8988T (cell line): Measurements from ENCODE around the gene THBS1.

ENCODE experiments used
- DNase-seq: peaks from one replicate; pipeline ENCODE4 v3.0.0; 2011

Gene THBS1

DNA sequence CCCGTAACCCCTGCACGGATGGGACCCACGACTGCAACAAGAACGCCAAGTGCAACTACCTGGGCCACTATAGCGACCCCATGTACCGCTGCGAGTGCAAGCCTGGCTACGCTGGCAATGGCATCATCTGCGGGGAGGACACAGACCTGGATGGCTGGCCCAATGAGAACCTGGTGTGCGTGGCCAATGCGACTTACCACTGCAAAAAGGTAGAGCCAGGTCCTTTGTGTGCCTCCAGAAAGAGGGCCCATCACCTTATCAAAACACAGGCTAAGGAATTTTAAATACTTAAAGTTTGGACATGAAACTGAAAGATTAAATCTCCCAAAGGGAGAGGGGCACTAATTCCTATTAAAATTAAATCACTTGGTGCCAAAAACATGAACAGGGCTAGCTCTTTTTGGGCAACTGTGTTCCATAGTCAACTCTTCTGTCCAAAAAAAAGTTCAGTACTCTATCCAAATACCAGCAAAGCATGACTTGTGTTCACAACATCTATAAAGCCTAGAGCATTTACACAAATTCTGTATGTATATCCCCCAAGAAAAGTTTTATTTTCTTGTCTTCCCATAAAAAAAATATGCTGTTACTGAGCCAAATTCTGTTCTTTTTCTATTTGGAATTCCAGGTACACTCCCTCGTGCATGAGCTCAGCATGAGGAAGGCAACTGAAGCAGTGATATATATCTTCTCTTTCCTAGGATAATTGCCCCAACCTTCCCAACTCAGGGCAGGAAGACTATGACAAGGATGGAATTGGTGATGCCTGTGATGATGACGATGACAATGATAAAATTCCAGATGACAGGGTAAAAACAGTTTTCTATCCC, 9.2 kb downstream of the THBS1 start:
- no peak for DNase-seq

DNA sequence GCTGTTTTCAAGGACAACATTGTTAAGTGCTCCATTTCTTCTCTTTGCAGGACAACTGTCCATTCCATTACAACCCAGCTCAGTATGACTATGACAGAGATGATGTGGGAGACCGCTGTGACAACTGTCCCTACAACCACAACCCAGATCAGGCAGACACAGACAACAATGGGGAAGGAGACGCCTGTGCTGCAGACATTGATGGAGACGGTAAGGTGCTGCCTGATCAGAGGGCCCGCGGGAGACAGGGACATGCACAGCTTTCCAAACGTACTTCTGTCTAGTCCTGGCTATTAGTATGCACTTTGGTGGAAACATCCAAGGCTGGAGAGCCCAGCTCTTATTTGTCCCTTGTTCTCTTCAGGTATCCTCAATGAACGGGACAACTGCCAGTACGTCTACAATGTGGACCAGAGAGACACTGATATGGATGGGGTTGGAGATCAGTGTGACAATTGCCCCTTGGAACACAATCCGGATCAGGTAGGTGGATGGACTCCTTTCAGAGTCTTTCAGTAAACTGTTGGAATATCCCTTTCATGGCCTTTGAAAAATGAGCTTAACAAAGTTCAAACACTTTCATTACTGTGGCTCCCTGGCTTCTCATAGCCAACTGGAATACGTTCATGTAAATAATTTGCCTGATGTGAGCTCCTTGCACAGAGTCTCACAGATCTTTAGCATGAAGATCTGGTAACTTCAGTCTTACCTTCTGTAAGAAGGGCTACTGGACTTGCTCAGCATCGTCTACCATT, 10.4 kb downstream of the THBS1 start:
- DNase-seq = no peak

DNA sequence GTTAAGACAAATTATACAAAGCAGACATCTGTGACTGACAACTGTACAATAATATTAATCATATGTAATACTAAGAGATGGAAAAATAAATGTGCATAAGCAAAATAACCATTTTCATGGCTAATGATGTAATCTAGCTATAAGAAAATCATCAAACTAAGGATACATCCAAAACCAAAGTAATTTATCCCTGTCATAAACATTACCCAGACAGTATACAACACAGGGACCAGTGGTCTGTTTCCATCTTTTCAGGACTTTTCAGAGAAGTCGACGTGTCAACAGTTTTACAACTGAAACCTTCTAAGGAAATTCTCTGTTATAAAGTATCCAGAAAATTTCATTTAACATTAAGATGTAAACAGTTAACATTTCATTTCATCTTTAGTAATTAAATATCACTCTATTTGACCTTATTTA, 11.0 kb downstream of the THBS1 start:
- DNase-seq = no peak

DNA sequence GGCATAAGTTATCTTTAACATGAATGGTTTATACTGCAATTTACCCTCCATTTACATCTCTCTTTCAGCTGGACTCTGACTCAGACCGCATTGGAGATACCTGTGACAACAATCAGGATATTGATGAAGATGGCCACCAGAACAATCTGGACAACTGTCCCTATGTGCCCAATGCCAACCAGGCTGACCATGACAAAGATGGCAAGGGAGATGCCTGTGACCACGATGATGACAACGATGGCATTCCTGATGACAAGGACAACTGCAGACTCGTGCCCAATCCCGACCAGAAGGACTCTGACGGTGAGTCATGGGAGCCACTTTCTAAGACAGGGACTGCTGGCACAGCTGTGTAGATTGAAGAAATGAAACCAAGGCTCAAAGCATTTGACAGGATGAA, 11.6 kb downstream of the THBS1 start:
- no peak for DNase-seq

DNA sequence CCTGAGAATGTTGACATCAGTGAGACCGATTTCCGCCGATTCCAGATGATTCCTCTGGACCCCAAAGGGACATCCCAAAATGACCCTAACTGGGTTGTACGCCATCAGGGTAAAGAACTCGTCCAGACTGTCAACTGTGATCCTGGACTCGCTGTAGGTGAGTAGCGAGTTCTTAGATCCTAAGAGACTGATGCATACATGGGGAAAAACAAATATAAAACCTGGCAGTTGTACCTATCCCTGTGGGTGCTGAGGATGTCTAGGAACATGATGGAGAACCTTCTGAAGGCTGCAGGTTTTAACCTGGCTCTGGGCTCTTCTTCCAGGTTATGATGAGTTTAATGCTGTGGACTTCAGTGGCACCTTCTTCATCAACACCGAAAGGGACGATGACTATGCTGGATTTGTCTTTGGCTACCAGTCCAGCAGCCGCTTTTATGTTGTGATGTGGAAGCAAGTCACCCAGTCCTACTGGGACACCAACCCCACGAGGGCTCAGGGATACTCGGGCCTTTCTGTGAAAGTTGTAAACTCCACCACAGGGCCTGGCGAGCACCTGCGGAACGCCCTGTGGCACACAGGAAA, 12.3 kb downstream of the THBS1 start:
- DNase-seq = no peak

DNA sequence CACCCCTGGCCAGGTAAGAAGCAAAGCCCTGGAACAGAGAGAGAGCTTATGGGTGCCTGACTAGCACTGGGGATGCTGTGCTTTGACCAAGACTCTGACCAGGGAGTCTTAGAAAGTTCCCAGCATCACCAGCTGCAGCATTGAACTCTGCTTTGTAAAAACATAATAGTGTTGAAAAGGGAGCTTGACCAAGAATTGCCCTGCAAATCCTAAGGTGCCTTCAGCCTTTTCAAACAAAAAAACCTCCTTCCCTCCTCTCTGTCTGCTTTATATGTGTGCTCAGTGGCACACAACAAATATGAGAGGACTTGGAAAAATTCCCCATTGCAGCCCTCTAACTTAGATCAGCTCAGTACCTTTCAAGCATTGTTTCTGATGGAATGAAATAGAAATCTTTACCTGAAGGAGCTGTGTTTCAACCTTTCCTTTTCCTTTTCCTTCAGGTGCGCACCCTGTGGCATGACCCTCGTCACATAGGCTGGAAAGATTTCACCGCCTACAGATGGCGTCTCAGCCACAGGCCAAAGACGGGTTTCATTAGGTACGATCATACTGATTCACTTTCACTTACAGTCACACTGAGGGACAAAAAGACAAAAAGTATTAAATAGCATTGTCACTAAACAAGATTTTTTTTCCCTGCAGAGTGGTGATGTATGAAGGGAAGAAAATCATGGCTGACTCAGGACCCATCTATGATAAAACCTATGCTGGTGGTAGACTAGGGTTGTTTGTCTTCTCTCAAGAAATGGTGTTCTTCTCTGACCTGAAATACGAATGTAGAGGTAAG, 13.0 kb downstream of the THBS1 start:
- DNase-seq = no peak

DNA sequence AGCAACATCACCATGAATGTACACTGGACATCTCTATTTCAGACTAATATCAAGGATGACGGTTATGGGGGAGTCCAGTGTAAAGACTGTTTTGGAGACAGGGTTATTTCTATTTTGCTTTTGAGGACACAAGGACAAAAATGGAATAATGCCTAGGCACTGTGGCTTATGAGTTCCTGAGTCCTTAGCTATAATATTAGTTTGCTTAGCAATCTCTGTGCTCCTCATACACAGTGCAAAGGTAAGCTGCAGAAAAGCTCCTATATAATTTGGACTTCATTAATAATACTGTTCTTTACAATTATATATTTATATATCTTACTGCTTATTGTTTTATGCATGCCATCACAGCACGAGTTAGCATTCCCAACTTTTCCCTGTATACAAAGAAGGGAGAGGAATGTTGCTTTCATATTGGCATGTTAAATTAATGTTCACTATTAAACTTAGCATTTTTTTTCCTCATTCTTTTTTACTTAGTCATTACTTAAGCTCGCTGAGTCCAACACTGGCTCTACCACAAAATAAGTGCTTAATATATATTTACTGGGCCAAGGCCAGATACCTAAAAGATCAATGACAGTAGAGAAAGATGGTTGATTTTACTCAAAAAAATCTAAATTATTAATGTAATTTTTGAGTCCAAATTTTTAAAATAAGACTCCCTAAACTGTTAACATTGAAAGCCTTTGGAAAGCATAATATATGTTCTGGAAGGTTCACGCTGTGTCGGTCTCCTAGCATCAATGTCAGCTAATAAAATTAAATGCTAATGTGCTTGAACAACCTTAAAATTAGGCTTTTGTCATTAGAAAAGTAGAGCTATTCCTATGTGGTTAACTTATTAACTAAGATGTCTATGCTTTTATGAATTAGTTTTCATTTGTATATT, 13.8 kb downstream of the THBS1 start:
- DNase-seq = no peak

DNA sequence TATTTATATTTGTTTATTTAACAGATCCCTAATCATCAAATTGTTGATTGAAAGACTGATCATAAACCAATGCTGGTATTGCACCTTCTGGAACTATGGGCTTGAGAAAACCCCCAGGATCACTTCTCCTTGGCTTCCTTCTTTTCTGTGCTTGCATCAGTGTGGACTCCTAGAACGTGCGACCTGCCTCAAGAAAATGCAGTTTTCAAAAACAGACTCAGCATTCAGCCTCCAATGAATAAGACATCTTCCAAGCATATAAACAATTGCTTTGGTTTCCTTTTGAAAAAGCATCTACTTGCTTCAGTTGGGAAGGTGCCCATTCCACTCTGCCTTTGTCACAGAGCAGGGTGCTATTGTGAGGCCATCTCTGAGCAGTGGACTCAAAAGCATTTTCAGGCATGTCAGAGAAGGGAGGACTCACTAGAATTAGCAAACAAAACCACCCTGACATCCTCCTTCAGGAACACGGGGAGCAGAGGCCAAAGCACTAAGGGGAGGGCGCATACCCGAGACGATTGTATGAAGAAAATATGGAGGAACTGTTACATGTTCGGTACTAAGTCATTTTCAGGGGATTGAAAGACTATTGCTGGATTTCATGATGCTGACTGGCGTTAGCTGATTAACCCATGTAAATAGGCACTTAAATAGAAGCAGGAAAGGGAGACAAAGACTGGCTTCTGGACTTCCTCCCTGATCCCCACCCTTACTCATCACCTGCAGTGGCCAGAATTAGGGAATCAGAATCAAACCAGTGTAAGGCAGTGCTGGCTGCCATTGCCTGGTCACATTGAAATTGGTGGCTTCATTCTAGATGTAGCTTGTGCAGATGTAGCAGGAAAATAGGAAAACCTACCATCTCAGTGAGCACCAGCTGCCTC, 14.7 kb downstream of the THBS1 start:
- DNase-seq = no peak

DNA sequence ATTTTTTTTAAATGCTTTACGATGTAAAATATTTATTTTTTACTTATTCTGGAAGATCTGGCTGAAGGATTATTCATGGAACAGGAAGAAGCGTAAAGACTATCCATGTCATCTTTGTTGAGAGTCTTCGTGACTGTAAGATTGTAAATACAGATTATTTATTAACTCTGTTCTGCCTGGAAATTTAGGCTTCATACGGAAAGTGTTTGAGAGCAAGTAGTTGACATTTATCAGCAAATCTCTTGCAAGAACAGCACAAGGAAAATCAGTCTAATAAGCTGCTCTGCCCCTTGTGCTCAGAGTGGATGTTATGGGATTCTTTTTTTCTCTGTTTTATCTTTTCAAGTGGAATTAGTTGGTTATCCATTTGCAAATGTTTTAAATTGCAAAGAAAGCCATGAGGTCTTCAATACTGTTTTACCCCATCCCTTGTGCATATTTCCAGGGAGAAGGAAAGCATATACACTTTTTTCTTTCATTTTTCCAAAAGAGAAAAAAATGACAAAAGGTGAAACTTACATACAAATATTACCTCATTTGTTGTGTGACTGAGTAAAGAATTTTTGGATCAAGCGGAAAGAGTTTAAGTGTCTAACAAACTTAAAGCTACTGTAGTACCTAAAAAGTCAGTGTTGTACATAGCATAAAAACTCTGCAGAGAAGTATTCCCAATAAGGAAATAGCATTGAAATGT, 15.6 kb downstream of the THBS1 start:
- no peak for DNase-seq

DNA sequence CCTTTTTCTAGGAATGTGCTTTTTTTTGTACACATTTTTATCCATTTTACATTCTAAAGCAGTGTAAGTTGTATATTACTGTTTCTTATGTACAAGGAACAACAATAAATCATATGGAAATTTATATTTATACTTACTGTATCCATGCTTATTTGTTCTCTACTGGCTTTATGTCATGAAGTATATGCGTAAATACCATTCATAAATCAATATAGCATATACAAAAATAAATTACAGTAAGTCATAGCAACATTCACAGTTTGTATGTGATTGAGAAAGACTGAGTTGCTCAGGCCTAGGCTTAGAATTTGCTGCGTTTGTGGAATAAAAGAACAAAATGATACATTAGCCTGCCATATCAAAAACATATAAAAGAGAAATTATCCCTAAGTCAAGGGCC, 16.5 kb downstream of the THBS1 start:
- no peak for DNase-seq

DNA sequence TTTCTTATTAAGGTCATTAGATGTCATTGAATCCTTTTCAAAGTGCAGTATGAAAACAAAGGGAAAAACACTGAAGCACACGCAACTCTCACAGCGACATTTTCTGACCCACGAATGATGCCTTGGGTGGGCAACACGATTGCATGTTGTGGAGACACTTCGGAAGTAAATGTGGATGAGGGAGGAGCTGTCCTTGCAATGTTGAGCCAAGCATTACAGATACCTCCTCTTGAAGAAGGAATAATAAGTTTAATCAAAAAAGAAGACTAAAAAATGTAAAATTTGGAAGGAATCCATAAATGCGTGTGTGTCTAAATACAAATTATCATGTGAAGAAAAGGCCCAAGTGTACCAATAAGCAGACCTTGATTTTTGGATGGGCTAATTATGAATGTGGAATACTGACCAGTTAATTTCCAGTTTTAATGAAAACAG, 16.9 kb downstream of the THBS1 start:
- no peak for DNase-seq

DNA sequence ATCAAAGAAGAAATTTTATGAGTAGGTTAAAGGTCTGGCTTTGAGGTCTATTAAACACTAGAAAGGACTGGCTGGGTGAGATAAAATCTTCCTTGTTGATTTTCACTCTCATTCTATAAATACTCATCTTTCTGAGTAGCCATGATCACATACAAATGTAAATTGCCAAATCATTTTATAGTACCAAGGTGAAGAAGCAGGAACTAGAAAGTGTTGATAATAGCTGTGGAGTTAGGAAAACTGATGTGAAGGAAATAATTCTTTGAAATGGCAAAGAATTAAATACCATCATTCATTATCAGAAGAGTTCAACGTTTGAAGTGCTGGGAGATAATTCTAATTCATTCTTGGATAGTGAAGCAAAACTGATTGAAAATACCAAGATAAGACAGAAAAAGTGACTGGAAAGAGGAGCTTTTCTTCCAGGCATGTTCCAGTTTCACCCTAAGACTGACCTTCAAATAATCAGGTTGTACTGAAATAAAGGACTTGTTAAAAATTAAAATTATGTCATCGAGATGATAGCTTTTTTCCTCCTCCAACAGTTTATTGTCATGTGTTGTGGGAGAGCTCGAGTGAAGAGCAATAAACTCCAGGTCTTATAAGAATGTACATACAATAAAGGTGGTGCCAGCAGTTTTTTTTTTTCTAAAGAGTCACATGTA, 17.4 kb downstream of the THBS1 start:
- no peak for DNase-seq

DNA sequence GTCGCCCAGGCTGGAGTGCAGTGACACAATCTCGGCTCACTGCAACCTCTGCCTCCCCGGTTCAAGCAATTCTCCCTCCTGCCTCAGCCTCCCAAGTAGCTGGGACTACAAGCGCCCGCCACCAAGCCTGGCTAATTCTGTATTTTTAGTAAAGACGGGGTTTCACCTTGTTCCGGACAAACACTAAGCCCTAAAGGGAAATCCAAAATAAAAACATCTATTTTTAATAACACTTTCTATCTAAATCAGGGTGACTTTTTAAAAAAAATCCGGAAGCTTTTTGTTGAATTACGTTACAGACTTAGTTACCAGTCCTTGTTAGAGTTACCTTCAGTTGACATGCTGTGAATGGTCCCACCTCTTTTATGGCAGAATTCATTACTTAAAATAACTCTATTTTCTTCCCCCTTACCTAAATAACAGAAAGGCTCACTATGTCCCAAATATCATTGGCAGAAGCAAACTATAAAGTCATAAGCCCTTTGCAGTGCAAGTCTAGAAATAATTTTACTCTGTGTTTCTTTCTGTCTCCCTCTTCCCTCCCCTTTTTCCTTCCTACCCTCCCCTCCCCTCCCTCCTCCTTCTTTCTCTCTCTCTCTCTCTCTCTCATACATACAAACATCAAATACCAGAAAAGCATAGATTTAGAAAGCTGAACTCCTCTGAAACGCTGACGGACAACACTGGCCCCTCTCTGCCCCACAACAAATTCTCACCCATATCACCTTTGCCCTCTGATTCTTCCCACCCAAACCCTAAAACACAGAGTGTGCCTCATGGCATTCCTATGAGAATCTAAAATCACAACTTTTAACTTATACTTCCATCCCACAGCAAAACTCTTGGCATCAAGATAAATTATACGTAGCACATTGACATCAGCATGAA, 18.3 kb downstream of the THBS1 start:
- no peak for DNase-seq

DNA sequence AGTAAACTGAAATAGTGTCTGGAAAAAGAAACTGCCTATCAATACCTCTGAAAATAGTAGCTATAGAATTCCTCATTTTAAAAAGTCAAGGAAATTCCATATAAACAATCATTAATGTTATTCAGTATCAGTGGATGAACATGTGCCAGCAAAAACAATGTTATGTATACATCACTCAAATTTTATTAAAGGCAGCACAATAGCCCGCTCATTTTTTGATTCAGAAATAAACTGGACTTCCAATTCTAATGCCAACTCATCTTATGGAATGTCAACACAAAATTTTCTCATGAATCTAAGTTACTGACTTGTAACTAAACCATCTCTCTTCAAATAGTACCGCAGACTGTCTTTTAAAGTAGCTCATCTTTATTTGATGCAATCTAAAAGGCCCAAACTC, 19.0 kb downstream of the THBS1 start:
- DNase-seq = no peak

DNA sequence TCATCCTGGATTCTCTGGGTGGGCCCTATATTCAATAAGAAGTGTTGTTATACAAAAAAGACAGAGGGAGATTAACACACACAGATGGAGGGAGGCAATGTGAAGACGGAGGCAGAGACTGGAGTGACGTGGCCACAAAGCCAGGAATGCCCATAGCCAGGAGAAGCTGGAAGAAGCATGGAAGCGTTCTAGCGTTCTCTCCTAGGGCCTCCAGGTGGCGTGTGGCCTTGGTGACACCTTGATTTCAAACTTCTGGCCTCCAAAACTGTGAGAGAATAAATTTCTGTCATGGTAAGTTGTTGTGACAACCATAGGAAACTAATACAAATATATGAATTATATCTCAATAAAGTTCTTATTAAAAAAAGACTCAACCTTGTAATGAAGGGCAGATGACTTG, 21.3 kb downstream of the THBS1 start:
- DNase-seq = no peak

DNA sequence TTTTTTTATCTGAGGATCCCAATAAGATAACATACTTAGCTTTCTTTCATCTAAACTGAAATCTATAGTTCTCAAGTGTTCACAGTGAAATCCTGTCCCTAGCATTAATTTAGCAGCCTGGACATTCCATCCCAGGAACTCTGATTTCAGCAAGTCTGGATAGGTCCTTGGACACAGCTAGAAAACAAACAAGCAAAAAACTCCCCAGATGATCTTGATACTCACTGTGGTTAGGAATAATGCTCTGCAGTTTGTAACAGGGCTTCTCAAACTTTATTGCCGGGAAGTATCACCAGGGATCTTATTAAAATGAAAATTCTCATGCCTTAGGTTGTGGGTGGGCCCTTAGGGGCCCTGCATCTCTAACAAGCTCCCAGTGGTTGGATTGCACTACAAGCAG, 24.3 kb downstream of the THBS1 start:
- no peak for DNase-seq

DNA sequence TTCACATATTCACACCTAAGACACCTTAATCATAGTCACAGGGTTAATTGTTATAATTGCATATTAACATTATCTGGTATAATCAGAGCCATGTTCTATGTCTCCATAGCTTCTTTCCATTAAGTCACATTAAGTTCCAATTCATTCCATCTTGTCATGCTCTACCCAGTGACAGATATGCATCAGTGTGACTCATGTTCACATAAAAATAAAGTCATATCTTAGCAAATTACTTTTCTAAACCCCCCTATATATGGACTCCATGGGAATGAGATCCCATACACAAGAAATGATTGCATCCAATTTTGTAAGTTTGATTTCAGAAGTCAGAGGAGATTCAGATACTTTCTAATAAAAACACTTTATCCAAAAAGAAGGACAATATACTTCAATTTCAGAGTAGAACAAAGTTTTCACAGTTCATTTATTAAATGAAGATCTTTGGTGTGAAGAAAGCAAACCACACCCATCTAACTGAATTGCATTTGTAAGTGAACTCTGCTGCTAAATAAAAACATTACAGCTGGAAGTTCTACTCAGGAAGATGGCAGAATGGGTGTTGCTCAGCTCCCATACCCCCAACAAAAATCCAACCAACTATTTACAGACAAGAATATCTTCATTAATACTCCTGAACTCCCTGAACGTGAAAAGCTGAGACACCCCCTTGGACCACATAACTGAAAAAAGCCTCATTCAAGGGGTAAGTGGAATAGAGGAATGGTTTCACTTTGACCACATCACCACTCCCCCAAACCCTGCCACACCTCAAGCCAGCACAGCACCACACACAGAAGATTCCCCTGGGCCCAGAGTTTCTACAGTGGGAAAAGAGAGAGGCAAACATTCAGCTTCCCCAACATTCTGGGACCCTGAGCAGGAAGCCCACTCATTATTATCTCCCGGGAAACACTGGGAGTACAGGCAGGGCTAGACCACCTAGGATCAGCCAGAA, 27.6 kb downstream of the THBS1 start:
- DNase-seq = no peak
